HEK293 (cell line): Measurements from ENCODE around the gene NUDT8.

Source experiments
- CTCF ChIA-PET: fragments of 350-600 bp; formaldehyde crosslinking; extraction: SDS; loops from one replicate; lab custom pipeline; 2021; ENCODE audit warnings: antibody characterized with exemption; lab: Yijun Ruan, JAX
- POLR2A ChIA-PET: fragments of 300-600 bp; formaldehyde crosslinking; extraction: SDS; loops from one replicate; lab custom pipeline; 2020; ENCODE audit warnings: antibody characterized with exemption, inconsistent platforms; lab: Yijun Ruan, JAX
- H3K27ac ChIP-seq: fragments of 200-500 bp; sonication (Bioruptor generic); 2 replicates; pipeline ENCODE4 v1.5.1; 2014; ENCODE audit warnings: low read depth, low read length, control low read depth, inconsistent platforms; ENCODE audit errors: extremely low read depth
- H3K36me3 ChIP-seq, 2 experiments: fragments of 200-500 bp in 1 of 2; sonication (Bioruptor generic) in 1 of 2; 1 replicate in 1 of 2; 2 replicates in 1 of 2; pipeline ENCODE4 v1.5.1; 2014 to 2017; ENCODE audit warnings: inconsistent platforms in 2 of 2, low read length in 2 of 2; ENCODE audit not compliant: control insufficient read depth in 2 of 2, insufficient read depth in 1 of 2
- H3K4me1 ChIP-seq: fragments of 200-500 bp; sonication (Bioruptor generic); 2 replicates; pipeline ENCODE4 v1.5.1; 2014; ENCODE audit warnings: mild to moderate bottlenecking, low read length, inconsistent platforms; ENCODE audit not compliant: control insufficient read depth, insufficient read depth
- H3K4me3 ChIP-seq: 2 replicates; pipeline ENCODE4 v1.5.1; 2011; ENCODE audit warnings: low read depth, mild to moderate bottlenecking, control low read depth, low read length, moderate library complexity
- H3K9me3 ChIP-seq: fragments of 200-500 bp; sonication (Bioruptor generic); 2 replicates; pipeline ENCODE4 v1.5.1; 2014; ENCODE audit warnings: low read depth, low read length, inconsistent platforms; ENCODE audit not compliant: control insufficient read depth, insufficient read depth
- CTCF ChIP-seq: fragments of 450-650 bp; formaldehyde crosslinking; IDR thresholded peaks from 2 replicates; pipeline ENCODE4 v1.5.1; 2016; ENCODE audit warnings: missing biosample characterization, missing genetic modification characterization
- EGR2 ChIP-seq: fragments of 450-650 bp; formaldehyde crosslinking; IDR thresholded peaks from 2 replicates; pipeline ENCODE4 v1.5.1; 2016; ENCODE audit warnings: low read depth, missing biosample characterization, missing genetic modification characterization
- FEZF1 ChIP-seq: fragments of 450-650 bp; formaldehyde crosslinking; IDR thresholded peaks from 2 replicates; pipeline ENCODE4 v1.5.1; 2016; ENCODE audit warnings: missing biosample characterization, missing genetic modification characterization
- GLI4 ChIP-seq: fragments of 450-650 bp; formaldehyde crosslinking; IDR thresholded peaks from 2 replicates; pipeline ENCODE4 v1.5.1; 2016; ENCODE audit warnings: missing biosample characterization, missing genetic modification characterization
- TSHZ1 ChIP-seq: fragments of 450-650 bp; formaldehyde crosslinking; IDR thresholded peaks from 2 replicates; pipeline ENCODE4 v1.5.1; 2016; ENCODE audit warnings: missing biosample characterization, missing genetic modification characterization, borderline replicate concordance
- ZBTB1 ChIP-seq: fragments of 450-650 bp; formaldehyde crosslinking; IDR thresholded peaks from 2 replicates; pipeline ENCODE4 v1.5.1; 2016; ENCODE audit warnings: missing biosample characterization, missing genetic modification characterization
- ZFP69B ChIP-seq: fragments of 450-650 bp; formaldehyde crosslinking; IDR thresholded peaks from 2 replicates; pipeline ENCODE4 v1.5.1; 2016; ENCODE audit warnings: missing biosample characterization, missing genetic modification characterization
- ZNF132 ChIP-seq: fragments of 450-650 bp; formaldehyde crosslinking; IDR thresholded peaks from 2 replicates; pipeline ENCODE4 v1.5.1; 2017; ENCODE audit warnings: missing biosample characterization, missing genetic modification characterization, borderline replicate concordance
- ZNF2 ChIP-seq: fragments of 450-650 bp; formaldehyde crosslinking; IDR thresholded peaks from 2 replicates; pipeline ENCODE4 v1.5.1; 2016; ENCODE audit warnings: missing biosample characterization, missing genetic modification characterization
- ZNF202 ChIP-seq: fragments of 450-650 bp; formaldehyde crosslinking; IDR thresholded peaks from 2 replicates; pipeline ENCODE4 v1.5.1; 2016; ENCODE audit warnings: missing biosample characterization, missing genetic modification characterization, borderline replicate concordance
- ZNF26 ChIP-seq: fragments of 450-650 bp; formaldehyde crosslinking; IDR thresholded peaks from 2 replicates; pipeline ENCODE4 v1.5.1; 2016; ENCODE audit warnings: missing biosample characterization, missing genetic modification characterization
- ZNF324 ChIP-seq: fragments of 450-650 bp; formaldehyde crosslinking; IDR thresholded peaks from 2 replicates; pipeline ENCODE4 v1.5.1; 2016; ENCODE audit warnings: missing biosample characterization, missing genetic modification characterization
- ZNF398 ChIP-seq: fragments of 450-650 bp; formaldehyde crosslinking; IDR thresholded peaks from 2 replicates; pipeline ENCODE4 v1.5.1; 2017; ENCODE audit warnings: missing biosample characterization, missing genetic modification characterization
- ZNF561 ChIP-seq: fragments of 450-650 bp; IDR thresholded peaks from 2 replicates; pipeline ENCODE4 v1.5.1; 2018; ENCODE audit warnings: missing biosample characterization, missing genetic modification characterization, borderline replicate concordance
- ZNF610 ChIP-seq: fragments of 450-650 bp; formaldehyde crosslinking; IDR thresholded peaks from 2 replicates; pipeline ENCODE4 v1.5.1; 2016; ENCODE audit warnings: missing biosample characterization, missing genetic modification characterization, borderline replicate concordance
- ZNF692 ChIP-seq: fragments of 450-650 bp; formaldehyde crosslinking; IDR thresholded peaks from 2 replicates; pipeline ENCODE4 v1.5.1; 2016; ENCODE audit warnings: missing biosample characterization, missing genetic modification characterization
- ZNF701 ChIP-seq: fragments of 450-650 bp; formaldehyde crosslinking; IDR thresholded peaks from 2 replicates; pipeline ENCODE4 v1.5.1; 2016; ENCODE audit warnings: missing biosample characterization, missing genetic modification characterization
- ZNF707 ChIP-seq: fragments of 450-650 bp; formaldehyde crosslinking; IDR thresholded peaks from 2 replicates; pipeline ENCODE4 v1.5.1; 2016; ENCODE audit warnings: missing biosample characterization, missing genetic modification characterization
- ZNF785 ChIP-seq: fragments of 450-650 bp; formaldehyde crosslinking; IDR thresholded peaks from 2 replicates; pipeline ENCODE4 v1.5.1; 2016; ENCODE audit warnings: missing biosample characterization, missing genetic modification characterization
- ZNF792 ChIP-seq: fragments of 450-650 bp; formaldehyde crosslinking; IDR thresholded peaks from 2 replicates; pipeline ENCODE4 v1.5.1; 2016; ENCODE audit warnings: missing biosample characterization, missing genetic modification characterization

The NUDT8 gene

GRCh38 chr11:67674442-67674871, 44.7 kb upstream of the NUDT8 start, which contains the start of gene ALDH3B2:
ALDH3B2 (minus strand) TSS chr11:67674623; CDS start chr11:67666935, 7,688 bp downstream.
- no peak within 1 kb of the TSS for H3K4me3 ChIP-seq
- CTCF ChIA-PET = interaction anchor here (0.7 kb wide), 1 partner anchor 449 kb away, joined by 4 read pairs; no protein-coding TSS in a partner anchor
- H3K4me1 ChIP-seq = no peaks in the 10 kb centered on the region
- no peaks in the 10 kb centered on the region for H3K9me3 ChIP-seq
- no peak within 1 kb of the TSS for H3K27ac ChIP-seq
- no peak for TF ChIP-seq ZNF792
- TF ChIP-seq GLI4 = no peak
- no peak for TF ChIP-seq ZNF610 (tag by site-specific recombination)
- TF ChIP-seq ZNF785 (tag by site-specific recombination) = no peak
- no peak for TF ChIP-seq ZNF561 (tag by site-specific recombination)
- no peak for TF ChIP-seq ZBTB1 (tag by site-specific recombination)
- no peak for TF ChIP-seq TSHZ1 (tag by site-specific recombination)
- TF ChIP-seq ZNF398 (tag by site-specific recombination) = no peak
- no peak for TF ChIP-seq FEZF1 (tag by site-specific recombination)
- TF ChIP-seq ZNF2 = no peak
- no peak for TF ChIP-seq ZNF701 (tag by site-specific recombination)
- POLR2A ChIA-PET = no interaction called here
- H3K36me3 ChIP-seq = no peaks in the 10 kb centered on the region

GRCh38 chr11:67673902-67674301, 44.2 kb upstream of the NUDT8 start:
- Histone ChIP-seq H3K9me3 (no peaks in the 10 kb centered on the region), H3K4me1 (no peaks in the 10 kb centered on the region), H3K4me3 (no peak overlapping the region), H3K36me3 (no peaks in the 10 kb centered on the region), H3K27ac (no peak overlapping the region)
- CTCF ChIA-PET = interaction anchor here (0.5 to 0.8 kb wide), 3 partner anchors 22 to 448 kb away, joined by 3 to 4 read pairs (median 3); no protein-coding TSS in a partner anchor
- POLR2A ChIA-PET = no interaction called here
- TF ChIP-seq CTCF (tag by site-specific recombination) (no peak), ZNF132 (tag by site-specific recombination) (no peak), ZNF707 (tag by site-specific recombination) (no peak)

- H3K36me3 ChIP-seq = no peaks in the 10 kb centered on the region
- POLR2A ChIA-PET = no interaction called here
- H3K4me1 ChIP-seq = no peaks in the 10 kb centered on the region
- no peaks in the 10 kb centered on the region for H3K9me3 ChIP-seq
- no peak overlapping the region for H3K27ac ChIP-seq
- CTCF ChIA-PET = interaction anchor here (0.5 to 1.5 kb wide), 3 partner anchors 13 to 27 kb away, joined by 3 read pairs; no protein-coding TSS in a partner anchor
- no peak overlapping the region for H3K4me3 ChIP-seq
- TF ChIP-seq ZNF324 (tag by site-specific recombination) (no peak), ZNF610 (tag by site-specific recombination) (no peak), ZFP69B (tag by site-specific recombination) (no peak), EGR2 (tag by site-specific recombination) (no peak), ZNF202 (no peak), ZNF692 (tag by site-specific recombination) (no peak), ZNF26 (tag by site-specific recombination) (no peak)
These were observed 43.6 kb upstream of the NUDT8 start for GRCh38 chr11:67673358-67673757.
